PC-3 (cell line): Measurements from ENCODE around the gene CTU1.

Experiments
- CTCF ChIP-seq: fragments of 300-600 bp; sonication (generic); conservative IDR thresholded peaks from 2 replicates; pipeline ENCODE4 v1.5.1; 2017; ENCODE audit warnings: antibody characterized with exemption, low read depth, mild to moderate bottlenecking, low read length
- EZH2 ChIP-seq: fragments of 300-600 bp; sonication (generic); IDR thresholded peaks from one replicate; pipeline ENCODE4 v1.6.1; 2017; ENCODE audit warnings: antibody characterized with exemption, mild to moderate bottlenecking, low read length; ENCODE audit not compliant: unreplicated experiment

GRCh38 chr19:51131780-51132680 is 23.8 kb upstream of the CTU1 start:
- no peak; the same call in 1 of the 2 replicates for TF ChIP-seq CTCF
- no peak for TF ChIP-seq EZH2
